Upper lobe of left lung (tissue), 4 donors: ENCODE data around the gene AIMP1.

Experiments used
- CTCF ChIP-seq, 6 experiments: fragments of 450-650 bp in 4 of 6; fragments of 200-600 bp in 2 of 6; sonication (generic) in 2 of 6; IDR thresholded peaks; one replicate each; pipeline ENCODE4 v1.5.1; 2016 to 2019; ENCODE audit warnings: antibody characterized with exemption in 6 of 6
- EP300 ChIP-seq, 4 donors: sonication (generic); formaldehyde crosslinking; IDR thresholded peaks; one replicate each; pipeline ENCODE4 v1.5.1; 2017; ENCODE audit warnings: antibody characterized with exemption in 4 of 4, control low read depth in 2 of 4
- POLR2A ChIP-seq, 4 donors: fragments of 450-650 bp; IDR thresholded peaks; one replicate each; pipeline ENCODE4 v1.5.1; 2016 to 2017; ENCODE audit warnings: antibody characterized with exemption in 4 of 4, mild to moderate bottlenecking in 2 of 4

- TF ChIP-seq CTCF (IDR thresholded peaks at IDR 0.05) (no peak), POLR2A (IDR thresholded peaks at IDR 0.05) (no peak), EP300 (IDR thresholded peaks at IDR 0.05) (no peak)
These were observed 16.4 kb upstream of the AIMP1 start for GRCh38 chr4:106299977-106300376.
